Testis (tissue), 3 donors: Measurements from ENCODE around the gene TTC14. TPM values are rescaled to one million over a fixed set of nuclear protein-coding genes. Genes with fewer than 3 reads are reported as not detected.
A peak's percentile ranks its signal among the peaks of the same experiment; 100 is the strongest.

Source experiments
- DNase-seq: peaks from one replicate; pipeline ENCODE4 v3.0.0-alpha.2; 2019
- H3K27ac ChIP-seq, 2 donors: fragments of 200-600 bp; sonication (generic); one replicate each; pipeline ENCODE4 v1.5.1; 2019
- H3K27me3 ChIP-seq: fragments of 200-600 bp; sonication (generic); one replicate; pipeline ENCODE4 v1.5.1; 2019
- H3K36me3 ChIP-seq: fragments of 200-600 bp; sonication (generic); one replicate; pipeline ENCODE4 v1.5.1; 2017; ENCODE audit warnings: low read depth; ENCODE audit errors: missing control alignments
- H3K4me1 ChIP-seq: fragments of 200-600 bp; sonication (generic); one replicate; pipeline ENCODE4 v1.5.1; 2019
- H3K4me3 ChIP-seq, 2 donors: fragments of 200-600 bp; sonication (generic); one replicate each; pipeline ENCODE4 v1.5.1; 2017 to 2019
- H3K9me3 ChIP-seq: fragments of 200-600 bp; sonication (generic); one replicate; pipeline ENCODE4 v1.5.1; 2017
- POLR2A ChIP-seq: fragments of 450-650 bp; IDR thresholded peaks from one replicate; pipeline ENCODE4 v1.6.1; 2017; ENCODE audit warnings: antibody characterized with exemption, mild to moderate bottlenecking, moderate library complexity
- WGBS, 2 donors: methylation state at CpG; one replicate each; pipeline ENCODE4 v1.1.5; 2018; 5-methylcytosine and 5-hydroxymethylcytosine counted together
- intact Hi-C: fragments of 100-400 bp; cut with DNase I; formaldehyde crosslinking; loops from one replicate; pipeline ENCODE4 v1.15.1; 2023; ENCODE audit warnings: low total_unique reads
- polyA plus RNA-seq: library from polyadenylated mRNA; stranded (reverse); fragments of 350-450 nt; fragmentation: Illumina TruSeq; extraction: RNeasy Lipid Tissue Mini Kit (QIAGEN cat#74804); gene quantifications from one replicate; pipeline ENCODE4 v1.2.3, GENCODE V29; 2014; ENCODE audit warnings: low read depth, low replicate concordance; ENCODE audit not compliant: insufficient read depth
- total RNA-seq, 2 donors: library from RNA; depleted of rRNA; stranded (reverse); fragments of >200 nt; gene quantifications; one replicate each; pipeline ENCODE4 v1.2.3, GENCODE V29; 2016
- TF ChIP-seq, protein P1 (sequence below), 3 experiments: fragments of 450-650 bp in 2 of 3; fragments of 200-600 bp in 1 of 3; sonication (generic) in 1 of 3; IDR thresholded peaks; one replicate each; pipeline ENCODE4 v1.5.1; 2016 to 2019; ENCODE audit warnings: antibody characterized with exemption in 3 of 3, mild to moderate bottlenecking in 2 of 3, moderate library complexity in 1 of 3

The TTC14 gene
- total and polyA plus RNA-seq, 3 donors from 2014 or later: 18.6 to 79.9 (median 79.6) TPM

DNA sequence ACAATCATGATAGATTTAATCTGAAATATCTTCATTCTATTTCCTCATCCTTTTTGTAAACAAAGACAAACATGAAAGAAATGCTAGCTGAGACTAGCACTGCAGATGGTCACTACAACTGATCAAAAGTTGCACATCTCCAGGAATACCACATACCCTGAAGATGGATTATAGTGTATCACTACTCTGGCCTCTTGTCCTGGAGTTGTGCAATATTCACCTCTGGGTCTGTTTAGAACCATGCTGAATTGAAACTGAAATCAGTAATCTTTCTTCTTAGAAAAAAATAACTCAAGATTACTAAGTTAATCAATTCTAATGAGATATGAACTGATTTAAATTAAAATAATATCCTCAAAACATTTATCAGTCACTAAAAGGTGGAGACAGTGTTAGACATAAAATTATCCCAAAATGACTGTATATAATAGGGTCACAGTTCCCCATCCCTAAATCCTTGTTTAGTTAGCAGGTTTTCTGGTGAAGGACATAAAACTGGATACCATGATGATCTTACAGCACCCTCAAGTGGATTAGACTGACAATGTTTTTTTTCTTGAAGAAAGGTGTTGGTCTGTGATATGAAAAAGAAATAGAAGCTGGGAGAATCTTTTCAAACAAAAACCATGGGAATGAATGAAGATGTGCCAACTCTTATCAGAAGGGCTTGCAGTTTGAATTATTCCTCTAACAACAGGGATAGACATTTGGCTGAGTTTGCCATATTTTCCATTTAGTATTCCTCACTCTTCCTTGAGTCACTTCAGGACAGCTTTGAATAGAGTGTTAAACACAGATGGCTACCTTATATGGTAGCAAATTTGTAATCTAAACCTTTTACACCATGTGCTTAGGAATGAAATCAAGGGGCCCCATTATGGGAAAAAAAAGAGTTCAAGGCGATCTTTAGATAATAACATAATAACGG is 7.1 kb upstream of the TTC14 start:
- Histone ChIP-seq H3K9me3 (no peaks in the 10 kb centered on the region), H3K4me3 (no peak overlapping the region), H3K27ac (no peak overlapping the region), H3K36me3 (no peaks in the 10 kb centered on the region), H3K4me1 (no peaks in the 10 kb centered on the region), H3K27me3 (no peaks in the 10 kb centered on the region)
- TF ChIP-seq POLR2A: no peak
- TF ChIP-seq, protein P1, sequence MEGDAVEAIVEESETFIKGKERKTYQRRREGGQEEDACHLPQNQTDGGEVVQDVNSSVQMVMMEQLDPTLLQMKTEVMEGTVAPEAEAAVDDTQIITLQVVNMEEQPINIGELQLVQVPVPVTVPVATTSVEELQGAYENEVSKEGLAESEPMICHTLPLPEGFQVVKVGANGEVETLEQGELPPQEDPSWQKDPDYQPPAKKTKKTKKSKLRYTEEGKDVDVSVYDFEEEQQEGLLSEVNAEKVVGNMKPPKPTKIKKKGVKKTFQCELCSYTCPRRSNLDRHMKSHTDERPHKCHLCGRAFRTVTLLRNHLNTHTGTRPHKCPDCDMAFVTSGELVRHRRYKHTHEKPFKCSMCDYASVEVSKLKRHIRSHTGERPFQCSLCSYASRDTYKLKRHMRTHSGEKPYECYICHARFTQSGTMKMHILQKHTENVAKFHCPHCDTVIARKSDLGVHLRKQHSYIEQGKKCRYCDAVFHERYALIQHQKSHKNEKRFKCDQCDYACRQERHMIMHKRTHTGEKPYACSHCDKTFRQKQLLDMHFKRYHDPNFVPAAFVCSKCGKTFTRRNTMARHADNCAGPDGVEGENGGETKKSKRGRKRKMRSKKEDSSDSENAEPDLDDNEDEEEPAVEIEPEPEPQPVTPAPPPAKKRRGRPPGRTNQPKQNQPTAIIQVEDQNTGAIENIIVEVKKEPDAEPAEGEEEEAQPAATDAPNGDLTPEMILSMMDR (IDR thresholded peaks at IDR 0.05): no peak
- 58 to 62% methylated on average over 2 of the region's 2 CpGs for WGBS, 2 donors
- intact Hi-C loops: no loop called here
- no peak for DNase-seq

DNA sequence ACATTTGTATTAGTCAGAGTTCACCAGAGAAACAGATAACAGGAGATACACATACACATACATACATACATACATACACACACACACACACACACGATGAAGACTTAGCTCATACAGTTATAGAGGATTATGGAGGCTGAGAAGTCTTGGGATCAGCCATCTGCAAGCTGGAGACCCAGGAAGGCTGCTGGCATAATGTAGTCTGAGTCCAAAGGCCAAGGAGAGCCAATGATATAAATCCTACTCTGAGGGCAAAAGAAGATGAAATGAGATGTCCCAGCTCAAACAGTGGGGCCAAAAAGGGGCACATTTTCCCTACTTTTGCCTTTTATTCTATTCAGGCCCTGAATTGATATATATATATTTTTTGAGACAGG is 6.4 kb upstream of the TTC14 start:
- 47 to 87% methylated on average over 1 of the region's 1 CpG for WGBS, 2 donors
- no peak for TF ChIP-seq POLR2A
- TF ChIP-seq, protein P1 (IDR thresholded peaks at IDR 0.05): no peak
- H3K9me3 ChIP-seq: no peaks in the 10 kb centered on the region
- no peaks in the 10 kb centered on the region for H3K36me3 ChIP-seq
- H3K4me1 ChIP-seq: no peaks in the 10 kb centered on the region
- intact Hi-C loops: no loop called here
- no peaks in the 10 kb centered on the region for H3K27me3 ChIP-seq
- no peak overlapping the region for H3K4me3 ChIP-seq
- no peak for DNase-seq
- no peak overlapping the region for H3K27ac ChIP-seq

DNA sequence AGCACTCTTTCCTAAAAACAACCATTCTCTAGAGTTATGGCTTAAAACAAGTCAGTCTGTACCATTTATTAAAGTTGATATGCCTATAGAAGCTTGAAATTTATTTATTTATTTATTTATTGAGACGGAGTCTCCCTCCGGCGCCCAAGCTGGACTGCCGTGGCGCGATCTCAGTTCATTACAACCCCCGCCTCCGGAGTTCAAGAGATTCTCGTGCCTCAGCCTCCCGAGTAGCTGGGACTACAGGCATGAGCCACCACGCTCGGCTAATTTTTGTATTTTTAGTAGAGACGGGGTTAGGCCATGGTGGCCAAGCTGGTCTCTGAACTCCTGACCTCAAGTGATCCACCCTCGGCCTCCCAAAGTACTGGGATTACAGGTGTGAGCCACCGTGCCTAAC is 1.5 kb upstream of the TTC14 start:
- peak overlapping the region in 1 of 2 donors; percentile 1 for H3K4me3 ChIP-seq
- H3K4me1 ChIP-seq: no peaks in the 10 kb centered on the region
- no peak for DNase-seq
- intact Hi-C loops: no loop called here
- no peaks in the 10 kb centered on the region for H3K9me3 ChIP-seq
- no peaks in the 10 kb centered on the region for H3K27me3 ChIP-seq
- 64 to 81% methylated on average over 15 of the region's 15 CpGs for WGBS, 2 donors
- TF ChIP-seq POLR2A: no peak
- TF ChIP-seq, protein P1 (IDR thresholded peaks at IDR 0.05): no peak
- no peak overlapping the region for H3K27ac ChIP-seq
- H3K36me3 ChIP-seq: no peaks in the 10 kb centered on the region

DNA sequence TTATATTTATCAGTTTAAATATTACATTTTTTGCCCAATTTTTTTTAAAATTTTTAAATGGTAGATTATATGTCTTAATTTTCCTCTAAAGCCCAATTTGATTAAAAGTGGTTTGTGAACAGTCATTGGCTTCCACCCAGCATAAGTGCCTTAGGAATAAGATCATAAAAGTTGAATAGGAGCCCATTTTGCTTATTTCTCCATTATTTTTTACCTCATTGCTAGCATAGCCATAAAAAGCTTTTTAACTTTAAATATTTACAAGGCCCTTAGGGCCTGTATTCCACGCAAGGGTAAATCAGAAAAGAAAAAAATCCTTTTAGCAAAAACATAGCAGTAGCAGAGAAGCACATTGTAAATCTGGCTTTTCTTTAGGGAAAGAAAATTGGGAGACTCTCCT is 9.0 kb downstream of the TTC14 start:
- H3K9me3 ChIP-seq: no peaks in the 10 kb centered on the region
- intact Hi-C loops: no loop called here
- no peaks in the 10 kb centered on the region for H3K4me1 ChIP-seq
- no peaks in the 10 kb centered on the region for H3K27me3 ChIP-seq
- peaks cover 3% of the 10 kb centered on the region for H3K36me3 ChIP-seq
- no peak for DNase-seq
- no peak for TF ChIP-seq POLR2A
- TF ChIP-seq, protein P1 (IDR thresholded peaks at IDR 0.05): no peak
- no peak overlapping the region for H3K4me3 ChIP-seq
- H3K27ac ChIP-seq: no peak overlapping the region
- whole genome bisulfite sequencing, 2 donors: 89 to 92% methylated on average over 1 of the region's 1 CpG

DNA sequence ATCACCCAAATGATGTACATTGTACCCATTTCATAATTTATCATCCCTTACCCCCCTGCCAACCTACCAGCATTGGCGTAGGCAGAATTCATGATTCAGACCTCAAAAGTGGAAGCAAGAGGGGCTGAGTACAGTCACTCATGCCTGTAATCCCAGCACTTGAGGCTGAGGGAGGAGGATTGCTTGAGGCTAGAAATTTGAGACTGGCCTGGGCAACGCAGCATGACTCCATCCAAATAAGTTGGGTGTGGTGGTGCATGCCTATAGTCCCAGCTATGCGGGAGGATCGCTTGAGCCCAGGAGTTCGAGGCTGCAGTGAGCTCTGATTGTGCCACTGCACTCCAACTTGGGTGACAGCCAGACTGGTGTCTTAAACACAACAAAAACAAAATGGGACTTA is 10.4 kb downstream of the TTC14 start:
- WGBS, 2 donors: 88 to 95% methylated on average over 5 of the region's 5 CpGs
- Histone ChIP-seq H3K9me3 (no peaks in the 10 kb centered on the region), H3K36me3 (peaks cover 3% of the 10 kb centered on the region), H3K27me3 (no peaks in the 10 kb centered on the region), H3K4me1 (no peaks in the 10 kb centered on the region), H3K4me3 (no peak overlapping the region), H3K27ac (no peak overlapping the region)
- intact Hi-C loops: no loop called here
- no peak for TF ChIP-seq POLR2A
- TF ChIP-seq, protein P1 (IDR thresholded peaks at IDR 0.05): no peak
- no peak for DNase-seq
